Endothelial cell (in vitro differentiated cells): Measurements from ENCODE around the gene FBXO11. TPM values are rescaled to one million over a fixed set of nuclear protein-coding genes. Genes with fewer than 3 reads are reported as not detected.
"Not testable (repeated sequence)": the region's sequence is repeated elsewhere in the genome, so short reads cannot be mapped to it uniquely, and the experiment has no call there.

Experiments
- DNase-seq: peaks from one replicate; pipeline ENCODE4 v3.0.0; 2021; ENCODE audit warnings: low spot score
- H3K27ac Mint-ChIP-seq: one replicate; pipeline ENCODE4 v1.8.0; 2021; ENCODE audit warnings: mixed read lengths, inconsistent platforms; ENCODE audit not compliant: unreplicated experiment
- H3K27me3 Mint-ChIP-seq: one replicate; pipeline ENCODE4 v1.8.0; 2021; ENCODE audit warnings: mild to moderate bottlenecking, moderate library complexity, mixed read lengths, inconsistent platforms; ENCODE audit not compliant: unreplicated experiment
- H3K36me3 Mint-ChIP-seq: one replicate; pipeline ENCODE4 v1.8.0; 2021; ENCODE audit warnings: mild to moderate bottlenecking, low read depth, mixed read lengths, inconsistent platforms; ENCODE audit not compliant: unreplicated experiment
- H3K4me1 Mint-ChIP-seq: one replicate; pipeline ENCODE4 v1.8.0; 2021; ENCODE audit warnings: mild to moderate bottlenecking, mixed read lengths, inconsistent platforms; ENCODE audit not compliant: unreplicated experiment
- H3K4me3 Mint-ChIP-seq: one replicate; pipeline ENCODE4 v1.8.0; 2021; ENCODE audit warnings: mild to moderate bottlenecking, mixed read lengths, inconsistent platforms; ENCODE audit not compliant: unreplicated experiment
- H3K9me3 Mint-ChIP-seq: one replicate; pipeline ENCODE4 v1.8.0; 2021; ENCODE audit warnings: mixed read lengths, inconsistent platforms; ENCODE audit not compliant: unreplicated experiment
- total RNA-seq: library from RNA; stranded (reverse); fragmentation: NEBNext Ultra II Directional; extraction: Animal tissue kit (Norgen Biotek cat#: 25700); gene quantifications from one replicate; pipeline ENCODE4 v1.2.1, GENCODE V29; 2021; ENCODE audit not compliant: unreplicated experiment
- TF ChIP-seq, protein P1 (sequence below): fragments of 200-600 bp; sonication (generic); IDR thresholded peaks from one replicate; pipeline ENCODE4 v1.5.0; 2021; ENCODE audit warnings: antibody characterized with exemption; ENCODE audit not compliant: unreplicated experiment

Gene FBXO11
- total RNA-seq, 1 donor from 2014 or later, result 84.6 TPM

DNA sequence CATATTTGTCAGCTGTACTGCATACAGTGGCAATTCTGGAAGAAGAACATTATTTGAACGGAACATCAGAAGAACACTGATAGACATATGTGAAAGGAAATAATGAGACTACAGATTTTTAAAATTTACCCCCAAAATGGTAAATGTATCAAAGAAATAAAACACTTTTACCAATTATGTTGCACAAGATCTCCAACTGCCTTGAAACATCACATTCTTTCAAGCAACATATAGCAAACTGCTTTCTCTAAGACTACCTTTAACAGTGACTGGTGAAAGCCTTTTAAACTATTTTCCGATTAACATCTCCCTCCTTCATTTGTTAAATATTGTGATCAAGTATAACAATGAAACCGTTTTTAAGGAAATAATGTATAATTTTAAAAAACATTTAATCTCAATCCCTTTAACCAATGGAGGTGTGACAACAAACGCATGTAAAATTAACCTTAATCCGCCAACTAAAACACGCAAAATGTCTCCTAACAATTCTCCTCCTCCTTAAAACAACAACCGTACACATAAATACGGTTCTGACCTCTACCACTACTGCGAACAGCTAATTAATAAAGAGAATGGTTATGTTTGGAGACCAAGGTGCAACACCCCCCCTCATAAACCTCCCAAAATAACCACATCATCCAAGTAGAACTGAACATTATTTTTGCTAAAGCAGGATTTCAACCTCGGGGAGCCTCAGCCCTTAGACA lies 2.4 kb downstream of the FBXO11 start:
- TF ChIP-seq, protein P1, sequence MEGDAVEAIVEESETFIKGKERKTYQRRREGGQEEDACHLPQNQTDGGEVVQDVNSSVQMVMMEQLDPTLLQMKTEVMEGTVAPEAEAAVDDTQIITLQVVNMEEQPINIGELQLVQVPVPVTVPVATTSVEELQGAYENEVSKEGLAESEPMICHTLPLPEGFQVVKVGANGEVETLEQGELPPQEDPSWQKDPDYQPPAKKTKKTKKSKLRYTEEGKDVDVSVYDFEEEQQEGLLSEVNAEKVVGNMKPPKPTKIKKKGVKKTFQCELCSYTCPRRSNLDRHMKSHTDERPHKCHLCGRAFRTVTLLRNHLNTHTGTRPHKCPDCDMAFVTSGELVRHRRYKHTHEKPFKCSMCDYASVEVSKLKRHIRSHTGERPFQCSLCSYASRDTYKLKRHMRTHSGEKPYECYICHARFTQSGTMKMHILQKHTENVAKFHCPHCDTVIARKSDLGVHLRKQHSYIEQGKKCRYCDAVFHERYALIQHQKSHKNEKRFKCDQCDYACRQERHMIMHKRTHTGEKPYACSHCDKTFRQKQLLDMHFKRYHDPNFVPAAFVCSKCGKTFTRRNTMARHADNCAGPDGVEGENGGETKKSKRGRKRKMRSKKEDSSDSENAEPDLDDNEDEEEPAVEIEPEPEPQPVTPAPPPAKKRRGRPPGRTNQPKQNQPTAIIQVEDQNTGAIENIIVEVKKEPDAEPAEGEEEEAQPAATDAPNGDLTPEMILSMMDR, result no peak
- Mint-ChIP-seq H3K27me3 (peaks cover 10% of the 10 kb centered on the region), H3K27ac (peak overlapping the region; percentile 97), H3K4me3 (peak overlapping the region; percentile 100), H3K4me1 (peaks cover 30% of the 10 kb centered on the region), H3K36me3 (peaks cover 6% of the 10 kb centered on the region), H3K9me3 (no peaks in the 10 kb centered on the region)
- DNase-seq, result no peak

DNA sequence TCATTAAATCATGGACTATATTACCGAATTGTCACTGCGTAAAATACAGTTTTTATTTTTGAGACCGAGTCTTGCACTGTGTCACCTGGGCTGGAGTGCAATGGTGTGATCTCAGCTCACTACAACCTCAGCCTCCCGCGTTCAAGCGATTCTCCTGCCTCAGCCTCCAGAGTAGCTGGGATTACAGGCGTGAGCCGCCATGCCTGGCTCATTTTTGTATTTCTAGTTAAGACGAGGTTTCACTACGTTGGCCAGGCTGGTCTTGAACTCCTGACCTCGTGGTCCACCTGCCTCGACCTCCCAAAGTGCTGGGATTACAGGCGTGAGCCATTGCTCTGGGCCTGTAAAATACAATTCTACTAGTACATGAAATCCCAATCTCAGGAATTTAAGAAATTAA lies 4.4 kb downstream of the FBXO11 start:
- H3K9me3 Mint-ChIP-seq, H3K27ac Mint-ChIP-seq, H3K4me3 Mint-ChIP-seq, H3K27me3 Mint-ChIP-seq, H3K36me3 Mint-ChIP-seq, DNase-seq: not testable (repeated sequence)
- peaks cover 31% of the 10 kb centered on the region for H3K4me1 Mint-ChIP-seq

DNA sequence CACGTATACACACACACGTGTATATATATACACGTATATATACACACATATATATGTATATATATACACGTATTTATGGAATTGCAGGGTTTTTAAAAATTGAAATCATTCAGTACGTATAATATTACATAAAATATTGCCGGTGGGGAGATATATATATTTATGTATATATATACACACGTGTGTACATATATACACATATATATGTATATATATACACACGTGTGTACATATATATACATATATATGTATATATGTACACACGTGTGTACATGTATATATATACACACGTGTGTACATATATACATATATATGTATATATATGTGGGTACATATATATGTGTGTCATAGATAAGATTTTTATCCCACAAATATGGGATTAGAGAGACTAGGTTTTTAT lies 5.4 kb downstream of the FBXO11 start:
- H3K27ac Mint-ChIP-seq, result no peak overlapping the region
- TF ChIP-seq, protein P1, result no peak
- H3K36me3 Mint-ChIP-seq, result peaks cover 6% of the 10 kb centered on the region
- no peaks in the 10 kb centered on the region for H3K9me3 Mint-ChIP-seq
- H3K4me1 Mint-ChIP-seq, result peaks cover 31% of the 10 kb centered on the region
- DNase-seq, result no peak
- H3K27me3 Mint-ChIP-seq, result peaks cover 7% of the 10 kb centered on the region
- no peak overlapping the region for H3K4me3 Mint-ChIP-seq

DNA sequence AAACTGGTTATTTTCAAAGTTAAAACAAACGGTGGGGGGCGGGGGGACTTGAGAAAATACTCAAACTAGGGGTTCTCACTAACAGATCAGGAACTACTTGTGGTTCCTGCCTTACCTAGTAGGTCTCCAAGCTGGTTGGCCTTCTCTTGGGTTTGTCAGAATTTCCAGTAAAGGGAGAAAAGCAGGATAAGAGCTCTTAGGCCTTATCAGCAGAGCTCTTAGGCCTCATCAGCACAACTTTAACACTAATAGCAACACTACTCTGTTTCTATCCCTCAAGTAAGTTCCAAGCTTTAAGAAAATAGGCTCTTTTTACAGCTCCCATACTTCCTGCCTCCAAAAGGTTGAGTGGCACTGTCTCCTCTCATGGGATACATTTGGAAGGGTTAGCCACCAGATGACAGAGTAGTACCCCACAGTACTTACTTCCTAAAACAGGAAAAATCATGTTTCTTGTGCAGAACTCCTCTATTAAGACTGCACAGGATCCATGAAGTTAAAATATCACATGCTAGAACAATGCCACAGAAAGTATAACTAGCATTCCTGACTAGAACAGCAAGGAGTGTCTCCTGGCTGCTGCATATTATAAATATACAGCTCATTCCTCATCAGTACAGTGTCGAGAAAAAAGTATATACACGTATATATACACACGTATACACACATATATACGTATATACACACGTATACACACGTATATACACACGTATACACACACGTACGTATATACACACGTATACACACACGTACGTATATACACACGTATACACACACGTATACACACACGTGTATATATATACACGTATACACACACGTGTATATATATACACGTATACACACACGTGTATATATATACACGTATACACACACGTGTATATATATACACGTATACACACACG lies 6.1 kb downstream of the FBXO11 start:
- Mint-ChIP-seq H3K9me3 (no peaks in the 10 kb centered on the region), H3K27me3 (peaks cover 6% of the 10 kb centered on the region), H3K4me3 (no peak overlapping the region), H3K36me3 (peaks cover 6% of the 10 kb centered on the region), H3K4me1 (peaks cover 33% of the 10 kb centered on the region), H3K27ac (peak overlapping the region; percentile 34)
- TF ChIP-seq, protein P1, result no peak
- DNase-seq, result no peak

DNA sequence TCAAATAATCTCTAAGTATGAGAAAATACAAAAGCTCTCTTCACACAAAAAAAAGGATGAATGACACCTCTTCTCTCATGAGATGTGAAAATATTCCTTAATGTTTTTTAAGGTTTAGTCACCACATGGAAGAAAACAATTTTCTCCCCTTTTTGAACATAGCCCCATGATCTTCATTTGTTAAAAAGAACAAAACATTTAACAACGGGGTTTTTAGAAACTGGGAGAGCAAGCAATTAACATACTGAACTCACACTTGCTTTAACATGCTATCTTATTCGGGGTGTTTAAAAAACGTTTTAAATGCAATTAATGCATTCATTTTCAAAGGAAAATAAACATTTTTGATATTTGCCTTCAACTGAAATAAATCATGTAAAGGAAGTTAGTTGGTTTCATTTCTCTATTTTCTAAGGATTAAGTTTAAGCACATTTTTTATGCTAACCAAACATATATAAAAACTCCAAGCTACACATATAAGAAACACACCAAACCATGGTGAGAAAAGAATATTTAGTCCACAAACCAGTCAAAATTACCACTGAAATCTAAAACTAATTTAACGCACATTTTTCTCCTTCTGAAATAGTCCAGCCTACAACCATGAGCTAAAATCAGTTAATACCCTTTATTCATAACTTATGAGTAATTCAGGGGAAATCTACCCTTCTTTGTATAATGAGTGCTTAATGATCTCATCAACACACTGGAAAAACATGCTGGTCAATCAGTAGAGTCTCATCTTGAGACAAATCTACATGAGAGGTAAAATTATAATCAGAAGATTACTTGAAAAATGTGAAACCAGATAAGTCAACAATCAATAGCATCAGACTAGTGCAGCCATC lies 8.2 kb downstream of the FBXO11 start:
- Mint-ChIP-seq H3K4me3 (no peak overlapping the region), H3K9me3 (no peaks in the 10 kb centered on the region), H3K4me1 (peaks cover 24% of the 10 kb centered on the region), H3K27ac (no peak overlapping the region), H3K36me3 (no peaks in the 10 kb centered on the region), H3K27me3 (no peaks in the 10 kb centered on the region)
- no peak for DNase-seq
- TF ChIP-seq, protein P1, result no peak

DNA sequence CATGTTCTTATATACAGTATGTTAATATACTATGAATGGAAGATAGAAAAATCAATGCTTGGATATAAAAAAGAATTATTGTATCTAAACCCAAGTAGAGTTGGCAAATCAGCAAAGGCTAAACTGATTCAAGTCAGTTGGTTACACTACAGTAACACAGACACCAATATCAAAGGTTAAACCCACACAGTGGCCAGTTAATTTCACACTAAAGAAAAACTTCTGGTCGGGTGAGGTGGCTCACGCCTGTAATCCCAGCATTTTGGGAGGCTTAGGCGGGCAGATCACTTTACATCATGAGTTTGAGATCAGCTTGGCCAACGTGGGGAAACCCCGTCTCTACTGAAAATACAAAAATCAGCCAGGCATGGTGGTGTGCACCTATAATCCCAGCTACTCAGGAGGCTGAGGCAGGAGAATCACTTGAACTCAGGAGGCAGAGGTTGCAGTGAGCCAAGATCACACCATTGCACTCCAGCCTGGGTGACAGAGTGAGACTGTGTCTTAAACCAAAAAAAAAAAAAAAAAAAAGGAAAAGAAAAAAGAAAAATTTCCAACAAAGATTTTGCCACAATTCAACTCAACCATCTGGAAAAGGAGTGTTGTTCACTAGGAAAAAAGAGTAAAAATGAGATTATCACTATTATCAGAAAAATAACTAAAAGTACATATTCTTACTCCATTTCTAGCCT lies 9.0 kb downstream of the FBXO11 start:
- peaks cover 16% of the 10 kb centered on the region for H3K4me1 Mint-ChIP-seq
- H3K27ac Mint-ChIP-seq, DNase-seq, H3K4me3 Mint-ChIP-seq, H3K27me3 Mint-ChIP-seq, H3K9me3 Mint-ChIP-seq, H3K36me3 Mint-ChIP-seq: not testable (repeated sequence)
